Lower lobe of right lung (tissue), 2 donors: ENCODE measurements around the gene DENND1B. TPM values are rescaled to one million over a fixed set of nuclear protein-coding genes. Genes with fewer than 3 reads are reported as not detected.

Experiments
- ATAC-seq, 2 donors: fragments of 200-7000 bp; cut with Tn5 transposase; one replicate each; pipeline ENCODE4 v1.9.1; 2020 to 2022; ENCODE audit warnings: mild to moderate bottlenecking in 2 of 2, moderate library complexity in 2 of 2
- DNase-seq: peaks from one replicate; pipeline ENCODE4 v3.0.0-alpha.2; 2020
- H3K27ac ChIP-seq: fragments of 200-600 bp; one replicate; pipeline ENCODE4 v1.8.0; 2022
- H3K27me3 ChIP-seq: fragments of 200-600 bp; one replicate; pipeline ENCODE4 v1.8.0; 2022; ENCODE audit warnings: low read depth
- H3K36me3 ChIP-seq: fragments of 200-600 bp; one replicate; pipeline ENCODE4 v1.8.0; 2022; ENCODE audit warnings: mild to moderate bottlenecking
- H3K4me1 ChIP-seq: fragments of 200-600 bp; one replicate; pipeline ENCODE4 v1.8.0; 2022
- H3K4me3 ChIP-seq: fragments of 200-600 bp; one replicate; pipeline ENCODE4 v1.8.0; 2022; ENCODE audit warnings: mild to moderate bottlenecking
- H3K9me3 ChIP-seq: fragments of 200-600 bp; one replicate; pipeline ENCODE4 v1.8.0; 2022
- CTCF ChIP-seq: fragments of 200-600 bp; IDR thresholded peaks from one replicate; pipeline ENCODE4 v1.8.0; 2022; ENCODE audit warnings: antibody characterized with exemption, mild to moderate bottlenecking
- intact Hi-C: fragments of 100-400 bp; cut with DNase I; formaldehyde crosslinking; loops from one replicate; pipeline ENCODE4 v1.11.0; 2022
- total RNA-seq: library from RNA; stranded (reverse); fragmentation: NEBNext Ultra II Directional; extraction: Animal tissue kit (Norgen Biotek cat#: 25700); gene quantifications from one replicate; pipeline ENCODE4 v1.2.1, GENCODE V29; 2021
- donor health status: DM: no; HTN: yes; CAD: no; lungs with severe emphysema.

The DENND1B gene
- total RNA-seq, 1 donor from 2014 or later, result 25.6 TPM

- ATAC-seq (no peak), DNase-seq (no peak)
- intact Hi-C loops, result no loop called here
- H3K27me3 ChIP-seq, result no peaks in the 10 kb centered on the region
- no peaks in the 10 kb centered on the region for H3K9me3 ChIP-seq
- H3K4me1 ChIP-seq, result no peaks in the 10 kb centered on the region
- no peak overlapping the region for H3K4me3 ChIP-seq
- TF ChIP-seq CTCF, result no peak
- no peaks in the 10 kb centered on the region for H3K36me3 ChIP-seq
- no peak overlapping the region for H3K27ac ChIP-seq
Observed at GRCh38 chr1:197462539-197462938, 312.7 kb downstream of the DENND1B start.

Other genes starting within 250 kb of the DENND1B start
- 2.0 TPM for gene C1orf53, start 127.2 kb upstream of the DENND1B start, total RNA-seq
- 2.1 TPM for gene LHX9, start 141.9 kb upstream of the DENND1B start, total RNA-seq